Mucosa of rectum (tissue), 2 donors: ENCODE measurements around the gene SRSF11.
"Not testable (repeated sequence)": the region's sequence is repeated elsewhere in the genome, so short reads cannot be mapped to it uniquely, and the experiment has no call there.

Experiments used
- H3K27ac ChIP-seq, 2 donors: one replicate each; pipeline ENCODE4 v1.7.0; 2013; ENCODE audit warnings: inconsistent platforms in 2 of 2, low read depth in 2 of 2, low read length in 2 of 2
- H3K27me3 ChIP-seq, 2 donors: one replicate each; pipeline ENCODE4 v1.7.0; 2013; ENCODE audit warnings: low read length in 2 of 2; ENCODE audit not compliant: control insufficient read depth in 2 of 2, insufficient read depth in 2 of 2
- H3K36me3 ChIP-seq, 2 donors: one replicate each; pipeline ENCODE4 v1.7.0; 2013; ENCODE audit warnings: low read length in 2 of 2; ENCODE audit not compliant: control insufficient read depth in 2 of 2, insufficient read depth in 2 of 2
- H3K4me1 ChIP-seq, 2 donors: one replicate each; pipeline ENCODE4 v1.7.0; 2013; ENCODE audit warnings: low read length in 2 of 2, mild to moderate bottlenecking in 1 of 2; ENCODE audit not compliant: control insufficient read depth in 2 of 2, insufficient read depth in 2 of 2
- H3K4me3 ChIP-seq, 2 donors: one replicate each; pipeline ENCODE4 v1.7.0; 2013; ENCODE audit warnings: low read length in 2 of 2
- H3K9ac ChIP-seq, 2 donors: one replicate each; pipeline ENCODE4 v1.7.0; 2013; ENCODE audit warnings: low read length in 2 of 2, low read depth in 1 of 2, mild to moderate bottlenecking in 1 of 2
- H3K9me3 ChIP-seq, 2 donors: one replicate each; pipeline ENCODE4 v1.7.0; 2013; ENCODE audit warnings: low read length in 2 of 2; ENCODE audit not compliant: control insufficient read depth in 2 of 2
- donor health status: healthy.
- donor health status: Normal muscosa, but diverticular disease.

The SRSF11 gene

GRCh38 chr1:70202173-70202758, 18.9 kb upstream of the SRSF11 start:
- Histone ChIP-seq H3K4me3 (no peak overlapping the region), H3K27me3 (no peaks in the 10 kb centered on the region), H3K4me1 (peaks cover 8 to 17% of the 10 kb centered on the region in 2 donors), H3K27ac (no peak overlapping the region), H3K9me3 (no peaks in the 10 kb centered on the region), H3K9ac (no peak overlapping the region), H3K36me3 (no peaks in the 10 kb centered on the region)

- Histone ChIP-seq H3K4me3 (peak overlapping the region in 1 of 2 donors; percentile 99), H3K27me3 (no peaks in the 10 kb centered on the region), H3K9ac (no peak overlapping the region), H3K36me3 (no peaks in the 10 kb centered on the region), H3K27ac (no peak overlapping the region), H3K9me3 (no peaks in the 10 kb centered on the region), H3K4me1 (peaks cover 11 to 17% of the 10 kb centered on the region in 2 donors)
Measured at GRCh38 chr1:70204139-70204538, 17.0 kb upstream of the SRSF11 start.

- Histone ChIP-seq H3K4me1 (peaks cover 11 to 17% of the 10 kb centered on the region in 2 donors), H3K9me3 (no peaks in the 10 kb centered on the region), H3K27ac (no peak overlapping the region), H3K36me3 (no peaks in the 10 kb centered on the region), H3K9ac (peak overlapping the region; percentile 95), H3K27me3 (no peaks in the 10 kb centered on the region), H3K4me3 (peak overlapping the region; percentile 92 to 99)
Measured at GRCh38 chr1:70204600-70204999, 16.6 kb upstream of the SRSF11 start.

DNA sequence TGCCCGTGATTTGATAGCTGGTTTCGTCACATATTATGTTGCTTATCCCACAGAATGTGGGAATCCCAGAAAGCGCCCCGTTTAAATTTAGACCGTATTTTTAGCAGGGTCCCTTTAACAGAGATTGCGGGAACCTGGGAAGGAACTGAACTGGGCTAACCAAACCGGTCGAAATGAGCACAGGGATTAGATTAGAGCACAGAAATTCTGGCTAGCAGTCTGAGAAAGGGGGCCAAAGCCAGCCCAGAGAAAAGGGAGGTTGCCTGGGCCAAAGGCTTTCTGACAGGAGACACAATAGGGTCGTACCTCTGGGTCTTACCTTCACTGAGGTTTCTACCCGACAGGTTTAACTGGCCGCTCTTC, 16.1 kb upstream of the SRSF11 start:
- Histone ChIP-seq H3K36me3 (no peaks in the 10 kb centered on the region), H3K4me3 (peak overlapping the region; percentile 92 to 99), H3K9ac (peak overlapping the region; percentile 95), H3K27ac (peak overlapping the region; percentile 89 to 92), H3K27me3 (no peaks in the 10 kb centered on the region), H3K9me3 (no peaks in the 10 kb centered on the region), H3K4me1 (peaks cover 11 to 17% of the 10 kb centered on the region in 2 donors)

DNA sequence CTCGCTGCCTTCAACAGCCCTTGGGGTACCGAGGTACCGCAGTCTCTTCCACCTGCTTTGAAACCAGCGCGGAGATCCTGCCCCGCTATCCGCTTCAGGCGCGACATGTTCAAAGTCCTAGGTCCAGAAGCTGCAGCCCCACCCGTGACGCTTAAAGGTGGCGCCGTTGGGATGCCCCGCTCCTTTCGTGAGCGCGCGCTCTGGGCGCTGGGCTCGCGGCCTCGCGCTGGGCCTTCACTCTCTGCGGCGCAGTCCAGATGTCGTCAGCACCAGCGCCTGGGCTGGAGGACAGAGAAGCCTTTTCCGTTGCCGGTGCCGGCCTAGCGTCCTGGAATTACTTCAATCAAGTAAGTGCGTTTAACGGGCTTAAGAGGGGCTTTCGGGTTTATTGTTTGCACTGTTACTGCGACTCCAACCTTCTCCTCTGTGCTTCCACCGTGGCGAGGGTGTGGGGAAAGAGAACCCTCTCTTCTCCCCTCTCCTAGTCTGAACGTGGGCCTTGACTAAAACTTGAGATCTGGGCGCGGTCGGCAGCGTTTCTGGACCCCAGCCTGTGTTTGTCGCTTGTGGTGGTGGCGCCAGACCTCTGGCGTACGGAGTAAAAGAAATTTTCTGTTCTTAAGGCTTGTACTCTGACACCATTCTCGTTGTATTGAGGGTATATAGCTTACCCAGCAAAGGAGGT, 15.6 kb upstream of the SRSF11 start, which contains the start of gene LRRC40:
Gene LRRC40 (minus strand): TSS at position 146 of the 685 bp plus-strand sequence. CDS start 39 bp downstream, at position 107.
- H3K4me1 ChIP-seq, result peaks cover 11 to 17% of the 10 kb centered on the region in 2 donors
- H3K9ac ChIP-seq, result peak within 1 kb of the TSS; percentile 95
- H3K36me3 ChIP-seq, result no peaks in the 10 kb centered on the region
- peak within 1 kb of the TSS; percentile 92 to 99 for H3K4me3 ChIP-seq
- no peaks in the 10 kb centered on the region for H3K9me3 ChIP-seq
- H3K27ac ChIP-seq, result peak within 1 kb of the TSS; percentile 89 to 92
- H3K27me3 ChIP-seq, result no peaks in the 10 kb centered on the region

DNA sequence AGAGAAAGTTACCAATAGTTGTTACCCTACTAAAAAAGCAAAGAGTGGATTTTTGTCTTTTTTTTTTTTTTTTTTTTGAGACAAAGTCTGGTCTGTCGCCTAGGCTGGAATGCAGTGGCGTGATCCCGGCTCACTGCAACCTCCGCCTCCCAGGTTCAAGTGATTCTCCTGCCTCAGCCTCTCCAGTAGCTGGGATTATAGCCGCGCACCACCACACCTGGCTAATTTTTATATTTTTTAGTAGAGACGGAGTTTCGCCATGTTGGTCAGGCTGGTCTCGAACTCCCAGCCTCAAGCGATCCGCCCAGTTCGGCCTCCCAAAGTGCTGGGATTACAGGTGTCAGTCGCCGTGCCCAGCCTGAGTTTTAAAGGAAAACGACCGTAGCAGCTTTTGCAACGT, 14.3 kb upstream of the SRSF11 start:
- not testable (repeated sequence) for H3K9me3 ChIP-seq, H3K36me3 ChIP-seq, H3K27ac ChIP-seq, H3K27me3 ChIP-seq
- peak overlapping the region in 1 of 2 donors; percentile 95 for H3K9ac ChIP-seq
- H3K4me3 ChIP-seq, result peak overlapping the region in 1 of 2 donors; percentile 99
- H3K4me1 ChIP-seq, result peaks cover 11 to 17% of the 10 kb centered on the region in 2 donors

GRCh38 chr1:70207492-70207891, 13.7 kb upstream of the SRSF11 start:
- Histone ChIP-seq H3K4me3 (no peak overlapping the region), H3K27me3 (no peaks in the 10 kb centered on the region), H3K4me1 (peaks cover 11 to 17% of the 10 kb centered on the region in 2 donors), H3K27ac (no peak overlapping the region), H3K9ac (no peak overlapping the region), H3K9me3 (no peaks in the 10 kb centered on the region), H3K36me3 (no peaks in the 10 kb centered on the region)

GRCh38 chr1:70208292-70208691, 12.9 kb upstream of the SRSF11 start:
- Histone ChIP-seq H3K27ac (no peak overlapping the region), H3K36me3 (no peaks in the 10 kb centered on the region), H3K9ac (no peak overlapping the region), H3K9me3 (no peaks in the 10 kb centered on the region), H3K4me3 (no peak overlapping the region), H3K4me1 (peaks cover 11 to 17% of the 10 kb centered on the region in 2 donors), H3K27me3 (no peaks in the 10 kb centered on the region)

DNA sequence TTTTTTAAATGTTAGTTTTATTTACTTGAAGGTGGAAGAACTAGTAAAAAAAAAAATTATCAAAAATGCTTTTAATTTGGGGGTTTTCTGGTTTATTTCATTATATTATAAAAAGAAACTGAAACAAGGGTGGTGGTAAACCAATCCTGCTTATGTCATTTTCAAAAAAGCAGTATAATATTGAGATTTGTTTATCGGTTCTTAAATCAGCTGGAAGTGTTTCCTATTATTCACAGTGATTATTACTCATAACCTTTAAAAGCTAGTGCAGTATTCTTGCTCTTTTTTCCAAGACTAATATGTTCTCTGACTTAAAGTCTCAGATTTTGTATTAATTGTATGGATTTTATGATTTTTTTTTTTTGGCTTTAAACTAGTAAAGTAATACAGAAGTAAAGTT, 10.4 kb upstream of the SRSF11 start:
- no peaks in the 10 kb centered on the region for H3K27me3 ChIP-seq
- no peak overlapping the region for H3K4me3 ChIP-seq
- no peak overlapping the region for H3K9ac ChIP-seq
- H3K4me1 ChIP-seq, result peaks cover 7 to 8% of the 10 kb centered on the region in 2 donors
- H3K27ac ChIP-seq, result no peak overlapping the region
- H3K9me3 ChIP-seq, result no peaks in the 10 kb centered on the region
- H3K36me3 ChIP-seq, result peaks cover 0 to 3% of the 10 kb centered on the region in 2 donors

DNA sequence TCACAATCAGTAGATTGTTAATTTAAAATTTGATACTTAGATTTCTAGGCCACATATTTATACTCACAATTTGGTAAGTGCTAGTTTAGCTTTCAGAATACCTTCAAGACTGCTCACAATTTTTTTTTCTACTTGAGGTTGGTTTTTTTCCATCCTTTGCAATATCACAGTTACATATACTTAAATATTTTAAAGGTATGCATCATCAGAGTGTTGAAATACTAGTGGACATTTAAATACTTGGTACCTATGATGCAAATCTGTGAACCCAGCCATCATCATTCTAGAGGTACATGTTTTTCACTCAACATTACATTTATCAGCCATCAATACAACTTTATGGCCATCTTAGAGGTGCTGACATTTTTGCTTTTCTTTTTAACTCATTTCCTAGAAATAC, 9.6 kb upstream of the SRSF11 start:
- no peak overlapping the region for H3K27ac ChIP-seq
- H3K4me3 ChIP-seq, result no peak overlapping the region
- peaks cover 0 to 3% of the 10 kb centered on the region in 2 donors for H3K36me3 ChIP-seq
- H3K4me1 ChIP-seq, result peaks cover 5 to 6% of the 10 kb centered on the region in 2 donors
- H3K27me3 ChIP-seq, result no peaks in the 10 kb centered on the region
- no peaks in the 10 kb centered on the region for H3K9me3 ChIP-seq
- no peak overlapping the region for H3K9ac ChIP-seq
